EH (cell line): ENCODE data around the gene ZNF19.
A peak's percentile ranks its signal among the peaks of the same experiment; 100 is the strongest.

Source experiments
- DNase-seq: peaks from one replicate; pipeline ENCODE4 v3.0.0-alpha.2; 2015; ENCODE audit warnings: low read depth

ZNF19 gene

DNA sequence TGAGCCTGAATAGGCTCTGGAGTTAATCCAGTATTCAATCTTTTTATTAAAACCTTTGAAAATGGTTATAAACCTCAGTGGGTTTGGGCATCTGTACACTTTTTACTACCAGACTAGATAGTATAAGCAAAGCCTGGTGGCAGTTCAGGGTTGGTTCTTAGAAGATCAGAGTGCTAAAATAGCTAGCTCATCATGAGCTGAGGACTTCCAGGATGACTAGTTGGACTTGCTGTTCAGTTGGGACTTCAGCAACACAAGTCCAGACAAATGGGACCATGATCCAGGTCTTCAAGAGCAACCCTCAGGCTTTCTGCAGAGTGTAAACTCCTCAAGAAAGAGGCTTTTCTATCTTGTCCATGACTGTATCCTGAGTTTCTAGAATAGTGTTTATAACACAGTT is 1.2 kb upstream of the ZNF19 start:
- no peak for DNase-seq

DNA sequence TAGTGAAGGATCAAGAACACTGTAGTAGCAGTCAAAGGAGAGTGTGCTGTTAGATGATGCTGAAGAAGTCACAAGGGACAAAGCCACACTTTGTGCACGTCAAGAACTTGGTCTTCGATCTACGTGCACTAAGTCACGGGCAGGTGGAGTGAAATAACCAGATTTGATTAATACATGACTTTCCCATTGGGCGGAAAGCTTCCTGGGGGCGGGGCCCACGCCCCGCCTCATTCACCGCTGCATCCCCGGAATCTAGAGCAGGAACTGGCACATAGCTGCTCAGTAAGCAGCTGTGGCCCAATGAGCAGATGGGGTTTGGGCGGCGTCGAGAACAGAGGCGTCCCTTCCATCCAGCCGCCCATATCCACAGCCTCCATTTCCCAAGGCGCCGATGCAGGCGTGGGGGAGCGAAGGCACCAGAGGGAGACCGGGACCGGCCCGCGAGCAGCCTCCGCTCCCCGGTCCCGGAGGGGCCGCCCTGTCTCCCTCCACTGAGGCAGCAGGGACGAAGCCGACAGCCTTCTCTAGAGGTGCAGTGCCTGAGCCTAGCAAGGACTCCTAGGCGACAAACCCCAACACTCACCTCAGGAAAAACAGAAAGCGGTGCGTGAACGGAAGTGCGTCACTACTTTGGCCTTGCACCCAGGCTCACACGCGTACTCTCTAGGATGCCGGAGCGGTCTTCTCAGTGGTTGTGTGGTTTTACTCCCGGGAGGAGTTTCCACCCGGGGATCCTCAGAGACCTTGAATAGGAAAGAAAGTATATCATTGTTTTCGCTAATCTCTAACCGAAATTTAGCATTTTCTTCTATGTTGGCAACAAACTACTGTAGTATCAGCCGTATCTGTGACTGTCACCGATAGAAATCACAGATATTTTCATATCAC is 4.9 kb downstream of the ZNF19 start:
- DNase-seq, result peak; percentile 93

DNA sequence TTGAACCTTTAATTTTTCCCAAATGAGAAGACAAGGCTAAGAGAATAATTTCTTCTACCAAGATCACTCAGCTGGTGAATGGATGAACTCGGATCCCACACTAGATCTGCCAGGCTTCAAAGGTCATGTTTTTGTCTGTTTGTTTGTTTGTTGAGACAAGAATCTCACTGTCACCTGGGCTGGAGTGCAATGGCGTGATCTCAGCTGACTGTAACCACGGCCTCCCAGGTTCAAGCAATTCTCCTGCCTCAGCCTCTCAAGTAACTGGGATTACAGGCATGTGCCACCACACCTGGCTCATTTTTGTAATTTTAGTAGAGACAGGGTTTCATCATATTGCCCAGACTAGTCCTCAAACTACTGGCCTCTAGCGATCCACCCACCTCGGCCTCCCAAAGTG is 6.6 kb downstream of the ZNF19 start:
- DNase-seq, result no peak

DNA sequence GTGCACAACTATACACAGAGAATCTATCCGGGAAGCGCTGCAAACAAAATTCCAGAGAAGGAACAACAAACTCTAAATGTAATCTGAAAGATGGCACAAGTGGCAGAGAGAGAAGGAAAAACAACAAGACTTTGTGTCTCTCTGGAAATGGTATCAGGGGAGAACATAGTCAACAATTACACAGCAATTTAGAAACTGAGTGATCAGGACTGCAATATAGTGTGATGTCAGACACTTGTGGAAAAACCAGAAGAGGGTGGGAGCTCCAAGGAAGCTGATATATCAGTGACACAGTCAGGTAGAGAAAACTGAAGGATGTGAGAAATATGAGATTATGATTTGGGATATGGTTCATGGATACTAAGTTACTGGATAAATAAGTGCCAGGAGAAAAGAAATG is 8.2 kb downstream of the ZNF19 start:
- DNase-seq, result no peak

DNA sequence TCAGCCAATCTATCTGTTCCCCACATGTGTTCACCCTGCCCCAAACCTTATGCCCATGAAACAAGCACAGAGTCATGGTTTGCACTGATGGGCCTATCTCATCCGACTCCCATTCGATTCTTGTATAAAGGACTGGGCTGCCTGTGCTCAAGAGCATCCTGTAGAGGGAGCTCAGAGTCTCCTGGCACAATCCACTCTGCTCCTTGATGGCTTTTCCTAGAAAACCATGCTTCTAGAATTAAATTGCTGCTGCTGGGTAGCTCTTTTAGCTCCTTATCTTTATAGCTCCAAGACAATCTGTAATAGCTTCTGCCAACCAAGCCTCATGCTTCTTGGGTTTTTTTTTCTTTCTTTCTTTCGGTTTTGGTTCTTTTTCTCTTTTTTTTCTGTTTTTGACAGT is 9.7 kb downstream of the ZNF19 start:
- peak; percentile 43 for DNase-seq

DNA sequence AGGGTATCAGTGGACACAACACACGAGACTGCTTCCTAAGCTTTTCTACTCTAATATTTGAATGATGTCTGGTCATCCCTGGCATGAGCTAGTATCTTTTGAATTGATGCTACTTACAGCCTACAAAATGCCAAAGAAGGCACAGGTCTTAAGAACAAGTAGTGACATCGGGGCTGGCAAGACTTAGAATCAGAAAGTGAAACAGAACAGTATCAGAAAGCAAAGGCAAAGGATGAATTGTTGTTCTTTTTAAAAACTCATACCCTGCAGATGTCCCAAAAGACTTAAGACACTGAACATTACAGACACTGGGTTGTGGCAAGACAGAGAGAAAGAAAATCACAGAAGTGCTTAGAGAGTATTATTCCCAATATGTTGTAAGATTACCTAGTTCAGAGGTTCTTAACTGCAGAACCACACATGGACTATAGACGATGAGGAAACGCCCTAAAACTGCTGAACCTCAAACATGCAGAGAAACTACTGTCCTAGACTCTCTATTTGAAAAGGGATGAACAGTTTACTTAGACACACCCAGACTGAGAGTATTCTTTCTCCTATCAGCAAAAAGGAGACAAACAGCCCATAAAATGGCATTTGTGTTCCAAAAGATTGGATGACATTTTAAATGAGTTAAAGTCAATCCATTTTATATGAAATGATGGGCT is 12.5 kb downstream of the ZNF19 start:
- no peak for DNase-seq

DNA sequence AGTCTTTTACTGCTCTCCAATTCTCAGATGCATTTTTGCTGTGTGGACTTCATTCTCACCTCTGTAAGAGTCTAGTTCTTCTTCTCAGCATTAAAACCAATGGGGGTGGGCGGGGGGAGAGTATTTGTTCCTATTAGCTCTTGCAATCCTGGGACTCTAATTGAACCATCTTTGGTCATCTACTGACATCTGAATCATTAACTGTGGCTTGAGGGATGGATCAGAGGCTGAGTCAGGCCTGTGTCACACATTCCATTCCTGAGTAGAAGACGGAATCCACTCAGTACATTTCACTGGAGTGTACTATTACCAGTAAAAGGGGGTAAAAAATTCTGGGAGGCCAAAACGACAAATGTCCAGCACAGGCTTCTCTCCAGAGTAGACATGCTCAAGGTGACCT is 14.3 kb downstream of the ZNF19 start:
- peak; percentile 97 for DNase-seq

DNA sequence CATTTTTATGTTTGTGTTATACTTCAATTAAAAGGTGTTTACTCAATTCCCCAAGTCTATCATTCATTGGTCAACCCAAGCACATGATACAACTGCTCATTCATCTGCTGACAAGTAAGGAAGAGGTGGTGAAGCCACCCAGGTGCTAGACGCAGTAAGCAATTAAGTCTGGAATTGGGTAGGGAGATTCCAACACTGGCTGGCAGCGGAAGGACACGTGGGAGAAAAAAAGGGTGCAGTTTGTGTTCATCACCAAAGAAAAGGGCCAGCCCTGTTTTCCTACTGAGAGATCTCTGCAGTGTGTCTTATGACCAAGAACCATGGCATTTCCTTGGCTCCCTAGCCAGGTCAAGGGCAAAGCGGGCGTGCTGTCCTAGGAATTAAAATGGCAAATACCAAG is 15.2 kb downstream of the ZNF19 start:
- peak; percentile 59 for DNase-seq

DNA sequence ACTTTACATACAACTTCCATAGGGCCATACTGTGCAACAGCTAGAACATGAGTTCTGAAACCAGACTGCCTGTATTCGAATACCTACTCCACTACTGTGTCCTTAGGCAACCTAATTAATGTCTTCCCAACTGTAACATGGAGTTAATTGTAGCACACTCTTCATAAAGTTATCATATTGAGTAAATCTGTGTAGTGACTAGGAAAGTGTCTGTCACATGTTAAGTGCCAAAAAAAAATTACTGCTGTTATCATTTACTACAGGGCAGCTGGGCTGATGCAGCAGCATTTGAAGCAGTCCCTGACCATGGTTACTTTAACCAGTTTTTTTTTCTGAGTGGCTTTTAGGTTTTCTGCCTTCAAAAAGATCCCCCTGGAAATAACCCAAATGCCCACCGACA is 16.2 kb downstream of the ZNF19 start:
- no peak for DNase-seq

DNA sequence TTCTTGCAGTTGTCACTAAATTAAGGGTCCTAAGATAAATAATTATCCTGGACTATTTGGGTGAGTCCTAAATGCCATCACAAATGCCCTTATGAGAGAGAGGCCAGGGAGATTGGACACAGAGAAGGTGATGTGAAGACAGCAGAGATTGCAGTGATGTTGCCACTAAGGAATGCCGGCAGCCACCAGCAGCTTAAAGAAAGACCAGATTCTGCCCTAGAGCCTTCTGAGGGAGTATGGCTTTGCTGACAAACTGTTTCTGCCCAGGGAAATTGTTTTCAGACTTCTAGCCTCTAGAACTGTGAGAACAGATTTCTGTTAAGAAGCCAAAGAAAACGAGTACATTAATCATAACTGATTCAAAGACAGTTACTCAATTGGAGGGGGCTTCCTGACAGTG is 17.1 kb downstream of the ZNF19 start:
- peak; percentile 63 for DNase-seq

DNA sequence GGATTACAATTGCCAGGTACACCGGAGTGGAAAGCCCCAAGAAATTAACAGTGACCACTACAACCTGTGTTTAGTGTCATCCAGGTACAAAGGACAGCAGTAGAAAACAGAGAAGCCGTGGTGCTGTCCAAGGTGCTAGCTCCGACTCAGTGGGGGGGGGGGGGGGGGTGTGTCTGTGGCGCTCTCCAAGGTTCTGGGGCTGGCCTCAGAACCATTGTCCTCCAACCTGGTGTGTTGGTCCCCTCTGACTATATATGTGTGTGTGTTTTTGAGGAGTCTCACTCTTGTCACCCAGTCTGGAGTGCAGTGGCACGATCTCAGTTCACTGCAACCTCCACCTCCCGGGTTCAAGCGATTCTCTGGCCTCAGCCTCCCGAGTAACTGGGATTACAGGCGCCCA is 21.3 kb downstream of the ZNF19 start:
- DNase-seq, result peak; percentile 54

DNA sequence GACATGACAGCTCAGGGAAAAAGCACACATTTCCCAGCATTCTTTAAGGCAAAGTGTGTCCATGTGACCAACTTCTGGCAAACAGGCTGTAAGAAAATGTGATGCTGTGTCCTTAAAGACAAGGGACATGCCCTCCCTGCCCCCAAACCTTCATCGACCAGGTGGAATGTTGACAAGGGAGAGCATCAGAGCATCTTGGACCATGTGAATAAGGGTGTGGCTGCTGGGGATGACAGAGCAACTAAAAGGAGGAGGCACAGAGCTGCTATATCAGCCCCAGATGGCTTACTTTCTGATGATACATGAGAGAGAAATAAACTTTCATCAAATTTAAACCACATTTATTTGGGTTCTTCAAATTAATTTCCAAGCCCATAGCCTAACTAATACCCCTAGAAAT is 24.9 kb downstream of the ZNF19 start:
- no peak for DNase-seq

DNA sequence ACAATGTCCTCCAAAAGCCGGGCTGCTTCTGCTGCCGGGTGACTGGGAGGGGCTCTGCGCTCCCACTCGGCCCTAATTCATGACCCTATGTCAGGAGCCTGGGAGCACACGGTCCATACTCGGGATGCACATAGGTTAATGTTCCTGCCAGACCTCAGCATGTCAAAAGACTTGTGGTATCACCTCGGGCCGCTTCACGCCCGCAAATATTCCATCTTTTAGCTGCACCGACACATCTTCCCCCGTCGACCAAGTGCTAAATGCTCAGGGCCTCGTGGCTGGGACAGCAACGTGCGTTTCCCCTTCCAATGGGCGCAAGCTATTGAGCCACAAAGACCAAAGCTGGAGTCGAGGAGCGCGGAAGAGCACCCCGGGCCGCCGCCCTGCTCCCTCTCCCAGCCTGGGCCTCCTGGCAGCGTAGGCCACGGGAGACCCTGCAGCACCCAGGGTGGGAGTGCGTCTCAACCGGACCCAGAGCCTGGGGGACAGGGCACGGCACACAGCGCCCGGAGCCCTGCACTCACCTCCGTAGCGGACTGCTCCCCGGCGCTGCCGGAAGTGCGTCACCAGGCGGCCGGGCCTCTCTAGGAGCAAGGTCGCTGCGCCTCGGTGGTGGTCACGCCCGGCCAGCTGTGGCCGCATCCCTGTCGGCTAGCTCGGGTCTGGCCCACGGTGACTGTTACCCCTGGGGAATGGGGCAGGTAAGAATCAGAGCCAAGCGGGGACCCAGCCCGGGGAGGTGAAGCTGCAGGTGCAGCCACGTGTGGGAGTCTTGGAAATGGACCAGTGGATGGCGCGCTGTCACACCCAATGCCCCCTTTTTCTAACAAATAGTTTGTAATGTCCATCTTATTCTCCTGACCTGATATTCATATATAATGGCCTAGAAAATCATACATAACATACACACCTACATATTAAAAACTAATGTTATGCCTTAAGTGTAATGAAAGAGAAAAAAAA is 27.2 kb downstream of the ZNF19 start, which contains the start of gene ZNF23:
Gene ZNF23, minus strand, starts transcription at position 562 of the 963 bp plus-strand sequence. CDS start 5,451 bp downstream, outside the sequence.
- peak; percentile 77 for DNase-seq

DNA sequence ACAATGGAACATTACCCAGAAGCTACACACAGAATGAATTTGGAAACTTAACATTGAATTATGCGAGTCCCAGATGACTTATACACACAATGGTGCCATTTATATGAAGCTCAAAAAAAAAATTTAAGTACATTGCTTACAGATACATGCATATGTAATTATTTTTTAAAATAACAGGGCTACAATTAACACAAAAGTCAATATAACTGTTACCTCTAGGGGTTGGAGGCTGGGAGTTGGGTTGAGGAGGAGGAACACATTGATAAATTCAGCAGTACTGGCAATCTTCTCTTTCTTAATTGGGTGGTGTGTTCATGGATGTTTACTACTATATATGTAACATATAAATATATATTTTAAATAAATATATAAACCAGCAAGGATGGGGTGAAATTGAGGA is 28.2 kb downstream of the ZNF19 start:
- DNase-seq, result no peak

DNA sequence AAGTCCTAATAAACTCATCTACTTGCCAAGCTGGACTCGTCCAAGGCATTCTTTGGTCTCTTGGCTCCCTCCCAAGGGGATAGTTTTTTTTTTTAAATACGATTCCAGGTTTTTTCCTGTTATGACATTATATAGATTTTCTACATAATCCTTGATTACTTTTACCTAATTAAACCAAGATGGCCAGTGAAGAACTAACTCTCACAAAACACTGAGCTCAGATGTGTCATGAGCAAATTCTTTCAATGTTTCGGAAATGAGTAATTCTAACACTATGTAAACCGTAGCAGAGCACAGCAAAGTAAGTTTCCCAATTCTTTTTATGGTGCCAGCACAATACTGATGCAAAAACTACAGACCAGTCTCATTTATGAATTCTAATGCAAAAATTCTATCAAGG is 28.9 kb downstream of the ZNF19 start:
- DNase-seq, result peak; percentile 92

DNA sequence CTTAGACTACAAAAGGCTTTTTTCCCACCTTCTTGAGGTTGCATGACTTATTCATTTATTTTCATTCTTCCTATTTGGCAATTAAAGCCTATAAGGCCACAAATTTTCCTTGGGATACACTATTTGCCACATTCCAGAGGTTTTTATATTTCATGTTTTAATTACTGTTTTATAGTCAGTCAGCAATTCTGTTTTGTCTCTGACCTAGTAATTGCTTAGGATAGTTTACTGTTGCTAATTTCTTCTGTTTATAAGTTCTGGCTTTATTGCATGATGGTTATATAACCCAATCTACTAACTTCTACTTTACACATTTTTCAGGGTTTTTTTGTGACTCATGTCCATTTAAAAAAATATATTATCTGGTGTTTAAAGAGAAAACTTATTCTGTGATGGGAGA is 29.6 kb downstream of the ZNF19 start:
- no peak for DNase-seq

DNA sequence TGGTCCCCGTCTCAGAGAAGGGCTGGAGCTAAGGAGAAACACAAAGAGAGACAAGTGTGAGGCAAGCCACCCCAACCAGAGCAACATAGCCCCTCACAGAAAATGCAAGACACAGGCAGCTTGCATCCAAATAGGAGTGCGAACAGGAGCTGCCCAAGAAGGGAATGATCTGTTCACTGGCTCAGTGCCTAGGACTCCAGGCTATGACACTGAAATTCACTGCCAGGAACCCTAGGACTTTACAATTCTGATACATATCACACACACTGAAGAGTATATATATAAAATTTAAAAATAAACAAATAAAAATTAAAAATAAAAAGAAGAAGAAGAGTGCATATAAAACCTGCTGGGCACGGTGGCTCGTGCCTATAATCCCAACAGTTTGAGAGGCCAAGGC is 32.3 kb downstream of the ZNF19 start:
- DNase-seq, result no peak

DNA sequence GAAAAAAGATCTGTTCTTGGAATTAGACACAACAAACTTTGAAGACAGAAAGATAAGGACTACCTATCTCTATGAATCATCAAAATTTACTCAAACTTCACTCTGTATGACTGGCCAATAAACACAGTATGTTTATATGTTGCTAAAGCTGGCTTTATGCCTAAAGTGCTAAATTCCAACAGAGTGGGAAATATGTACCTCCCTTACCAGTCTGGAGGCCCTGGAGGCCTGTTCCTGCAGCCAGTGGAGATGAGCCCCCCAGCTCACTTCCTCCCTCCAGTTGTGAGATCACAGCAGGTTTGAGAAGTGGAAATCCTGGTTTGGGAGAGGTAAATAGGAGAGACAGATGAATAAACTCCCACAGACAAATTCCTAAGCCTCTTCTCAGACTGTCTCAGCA is 36.1 kb downstream of the ZNF19 start:
- DNase-seq, result no peak

DNA sequence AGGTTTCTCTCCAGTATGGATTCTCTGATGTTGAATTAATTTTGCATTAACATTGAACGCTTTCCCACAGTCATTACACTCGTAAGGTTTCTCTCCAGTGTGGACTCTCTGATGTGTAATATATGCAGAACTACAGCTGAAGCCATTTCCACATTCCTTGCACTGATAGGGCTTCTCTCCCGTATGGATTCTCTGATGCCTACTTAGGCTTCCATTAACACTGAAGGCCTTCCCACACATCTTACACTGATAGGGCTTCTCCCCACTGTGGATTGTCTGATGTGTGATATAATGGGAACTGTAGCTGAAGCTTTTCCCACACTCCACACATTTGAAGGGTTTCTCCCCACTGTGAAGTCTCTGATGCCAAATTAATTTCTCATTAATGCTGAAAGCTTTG is 40.1 kb downstream of the ZNF19 start:
- DNase-seq, result no peak

DNA sequence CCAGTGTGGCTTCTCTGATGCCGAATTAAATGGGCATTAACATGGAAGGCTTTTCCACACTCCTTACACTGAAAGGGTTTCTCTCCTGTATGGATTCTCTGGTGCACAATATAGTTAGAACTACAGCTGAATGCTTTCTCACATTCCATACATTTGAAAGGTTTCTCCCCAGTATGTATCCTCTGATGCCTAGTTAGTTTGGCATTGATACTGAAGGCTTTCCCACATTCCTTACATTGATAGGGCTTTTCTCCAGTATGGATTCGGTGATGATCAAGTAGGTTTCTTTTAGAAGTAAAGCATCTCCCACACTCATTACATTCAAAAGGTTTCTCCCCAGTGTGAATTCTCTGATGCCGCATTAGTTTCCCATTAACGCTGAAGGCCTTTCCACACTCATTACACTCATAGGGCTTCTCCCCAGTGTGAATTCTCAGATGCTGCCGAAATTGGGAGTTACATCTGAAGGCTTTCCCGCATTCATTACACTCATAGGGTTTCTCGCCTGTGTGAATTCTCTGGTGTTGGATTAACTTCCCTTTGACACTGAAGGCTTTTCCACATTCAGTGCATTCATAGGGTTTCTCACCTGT is 40.8 kb downstream of the ZNF19 start:
- no peak for DNase-seq

DNA sequence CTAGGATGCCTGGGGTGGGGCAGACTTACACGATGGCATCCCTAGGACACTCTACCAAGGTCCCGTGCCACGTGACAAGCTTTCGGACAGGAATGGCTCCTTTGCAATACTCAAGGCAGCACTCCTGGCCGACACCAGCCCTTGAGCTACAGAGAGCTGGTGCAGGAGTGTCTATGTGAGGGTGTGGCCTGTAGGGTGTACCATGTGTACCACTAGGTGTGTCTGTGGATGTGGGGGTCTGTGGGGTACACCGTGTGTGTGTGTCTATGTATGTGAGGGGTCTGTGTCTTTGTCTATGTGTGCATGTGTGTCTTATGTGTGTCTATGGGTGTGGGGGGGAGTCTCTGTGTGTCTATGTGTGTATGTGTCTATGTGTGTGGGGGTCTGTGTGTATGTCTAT is 45.4 kb downstream of the ZNF19 start:
- no peak for DNase-seq

DNA sequence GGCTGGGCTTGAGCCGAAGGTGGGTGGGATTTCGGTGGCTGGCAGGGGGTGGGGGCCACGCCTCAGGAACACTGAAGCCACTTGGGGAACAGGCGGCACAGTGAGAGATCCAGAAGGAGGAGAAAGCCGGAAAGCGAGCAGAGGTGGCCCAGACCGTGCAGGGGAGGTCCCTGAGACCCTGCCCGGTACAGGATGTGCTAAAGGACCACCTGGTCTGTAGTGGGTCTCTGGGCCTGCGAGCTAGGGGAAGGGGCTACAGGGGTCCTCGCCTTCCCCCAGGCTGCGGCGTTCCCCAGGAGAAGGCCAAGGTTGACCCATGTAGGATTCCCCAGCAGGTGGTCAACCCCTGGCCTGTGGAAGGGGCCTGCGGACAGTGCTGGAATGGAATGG is 47.1 kb downstream of the ZNF19 start, which contains the start of gene TLE7:
Gene TLE7, minus strand, starts transcription at position 4 of the 390 bp plus-strand sequence. CDS start 8,730 bp downstream, outside the sequence.
- DNase-seq, result no peak
